Activated CD4-positive, CD25-positive, alpha-beta regulatory T cell treated with anti-CD3 and anti-CD28 coated beads, Interleukin-2, amount 50 U/mL, for 16 hours (primary cell): ENCODE results near the gene RNLS.
"Not testable (repeated sequence)": the region's sequence is repeated elsewhere in the genome, so short reads cannot be mapped to it uniquely, and the experiment has no call there.

ENCODE experiments used
- DNase-seq: peaks from one replicate; pipeline ENCODE4 v3.0.0-alpha.2; 2020; ENCODE audit warnings: low read depth, low spot score

Gene RNLS

DNA sequence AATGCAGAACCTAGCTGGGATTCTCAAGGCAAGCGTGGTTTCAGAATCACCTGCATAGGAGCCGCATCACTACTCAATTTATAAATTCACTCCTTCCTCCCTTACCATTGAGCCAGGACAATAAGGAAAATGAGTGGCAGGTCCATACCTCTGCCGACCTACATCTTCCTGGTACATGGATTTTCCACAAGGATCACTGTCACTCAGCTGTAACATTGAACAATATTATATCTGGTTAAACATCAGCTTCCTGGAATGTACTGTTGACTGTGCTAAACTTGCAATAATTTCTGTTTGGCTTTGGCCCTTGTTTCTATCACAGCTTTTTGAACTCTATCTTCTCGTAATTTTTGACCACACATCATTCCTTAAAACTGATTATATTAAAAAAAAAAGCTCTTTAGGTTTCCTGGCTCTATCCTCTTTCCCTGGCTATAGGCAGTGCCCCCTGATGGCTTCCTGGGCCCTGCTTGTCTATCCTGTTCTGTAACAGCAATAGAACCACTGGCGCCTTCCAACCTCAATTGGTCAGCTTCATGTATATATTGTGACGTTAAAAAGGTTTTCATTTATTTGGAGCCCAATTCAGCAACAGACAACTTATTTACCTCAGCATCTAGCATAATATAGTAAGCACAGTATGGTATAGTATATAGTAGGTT, 59.2 kb downstream of the RNLS start:
- no peak for DNase-seq

DNA sequence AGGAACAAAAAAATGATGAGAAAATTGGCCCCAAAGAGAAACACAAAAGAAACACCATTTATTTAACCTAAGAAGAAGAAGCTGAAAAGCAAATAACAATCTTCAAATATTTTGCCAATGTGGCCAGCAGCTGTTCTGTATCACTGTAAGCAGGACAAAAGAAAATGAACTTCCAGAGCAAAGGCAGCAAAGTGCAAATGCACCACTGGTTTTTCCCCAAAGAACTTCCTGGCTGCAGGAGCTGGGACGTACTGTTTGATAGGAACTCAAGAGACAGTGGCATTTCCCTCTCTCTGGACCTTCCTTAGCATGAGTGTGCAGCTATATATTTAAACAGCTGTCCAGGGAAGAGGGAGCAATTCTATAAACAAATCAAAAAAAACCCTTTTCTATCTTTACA, 60.4 kb downstream of the RNLS start:
- no peak for DNase-seq

DNA sequence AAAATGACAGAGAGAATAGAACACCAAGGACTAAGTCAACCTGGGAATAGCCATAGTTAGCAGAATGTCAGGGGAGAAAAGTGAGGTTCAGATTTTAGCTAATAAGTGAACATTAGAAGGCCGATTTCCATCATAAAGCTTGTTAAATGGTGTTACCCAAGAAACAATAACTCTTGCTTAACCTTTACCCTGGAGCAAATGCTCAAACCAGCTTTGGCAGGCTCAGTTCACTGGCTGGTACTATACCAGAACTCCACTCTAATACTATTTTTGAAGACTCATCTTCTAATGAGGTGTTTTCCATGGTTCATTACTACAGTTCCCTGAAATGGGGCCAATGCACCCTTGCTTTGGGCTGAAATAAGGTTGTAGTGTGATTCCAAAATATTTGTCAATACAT, 61.3 kb downstream of the RNLS start:
- DNase-seq: no peak

DNA sequence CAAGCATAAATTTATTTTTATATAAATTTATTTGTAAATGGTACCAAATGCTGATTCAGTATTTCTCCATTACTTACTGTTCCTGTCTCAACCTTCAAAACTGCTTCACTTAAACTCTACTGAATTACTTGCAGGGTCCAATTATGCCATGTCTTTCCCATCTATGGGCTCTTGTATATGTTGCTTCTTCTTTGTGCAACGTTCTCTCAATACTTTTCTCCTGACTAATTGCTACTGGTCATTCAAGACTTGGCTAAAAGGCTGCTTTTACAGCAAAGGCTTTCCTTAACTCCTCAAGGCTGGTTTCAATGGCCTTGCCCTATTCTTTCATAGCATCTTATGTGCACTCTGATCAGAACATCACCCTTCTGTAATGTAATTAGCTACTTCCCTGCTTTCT, 67.9 kb downstream of the RNLS start:
- no peak for DNase-seq

DNA sequence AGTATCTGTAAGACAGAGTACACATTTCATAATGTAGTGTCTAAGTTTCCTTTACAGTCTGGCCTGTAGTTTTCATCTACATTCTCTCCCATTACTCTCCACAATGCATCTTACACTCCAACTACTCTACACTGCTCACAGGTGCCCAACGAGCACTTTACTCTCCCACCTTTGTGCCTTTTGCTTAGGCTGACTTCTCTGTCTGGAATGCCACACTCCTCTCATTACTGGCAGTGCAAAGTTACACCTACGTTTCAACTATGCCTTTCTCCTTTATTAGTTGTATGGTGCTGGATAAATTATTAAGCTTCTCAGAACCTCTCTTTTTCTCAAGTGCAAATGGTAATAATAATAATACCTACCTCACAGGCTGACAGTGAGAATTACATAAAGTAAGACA, 70.5 kb downstream of the RNLS start:
- no peak for DNase-seq

DNA sequence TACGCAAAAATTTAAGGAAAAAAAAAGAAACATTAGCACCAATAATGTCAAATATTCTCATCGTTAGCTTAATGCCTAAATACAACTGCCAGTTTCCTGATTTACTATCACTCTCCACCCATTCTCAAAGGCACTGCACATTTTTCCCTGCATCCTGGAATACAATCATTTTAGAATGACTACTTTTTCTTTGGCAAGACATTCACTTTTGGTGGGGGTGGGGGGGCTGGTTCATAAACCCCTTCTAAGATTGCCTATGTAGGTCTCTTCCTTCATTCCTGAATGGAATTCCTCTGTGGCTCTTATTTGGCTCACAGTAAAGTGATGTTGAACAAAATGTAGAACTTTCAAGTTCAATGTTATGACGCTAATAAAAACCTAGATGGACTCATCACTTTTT, 74.3 kb downstream of the RNLS start:
- no peak for DNase-seq

DNA sequence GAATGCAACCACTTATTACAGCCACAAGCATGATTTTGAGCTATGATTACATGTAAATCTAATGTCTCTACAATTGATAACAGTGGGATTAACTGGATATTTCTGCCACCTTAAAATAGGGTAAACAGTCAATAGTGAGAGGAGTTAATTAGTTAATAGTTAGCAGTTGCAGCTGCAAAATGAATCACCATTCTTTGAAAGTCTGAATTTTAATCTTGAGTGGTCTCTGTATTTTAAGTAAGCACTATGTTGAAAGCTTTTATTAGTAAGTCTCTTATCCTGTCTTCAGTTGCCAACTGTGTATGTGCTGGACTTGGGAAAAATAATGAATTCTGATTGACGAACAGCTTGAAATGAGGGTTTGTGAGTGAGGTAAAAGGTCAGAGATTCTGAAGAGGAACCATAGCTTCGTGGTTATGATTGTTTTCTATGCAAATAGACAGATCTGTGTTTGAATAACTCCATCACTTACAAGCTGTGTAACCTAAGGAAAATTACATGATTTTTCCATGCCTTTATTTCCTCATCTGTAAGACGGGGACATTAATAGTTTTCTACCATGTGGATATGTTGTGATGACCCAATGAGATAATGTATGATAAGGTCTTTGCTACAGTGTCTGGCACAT, 75.2 kb downstream of the RNLS start:
- DNase-seq: no peak

DNA sequence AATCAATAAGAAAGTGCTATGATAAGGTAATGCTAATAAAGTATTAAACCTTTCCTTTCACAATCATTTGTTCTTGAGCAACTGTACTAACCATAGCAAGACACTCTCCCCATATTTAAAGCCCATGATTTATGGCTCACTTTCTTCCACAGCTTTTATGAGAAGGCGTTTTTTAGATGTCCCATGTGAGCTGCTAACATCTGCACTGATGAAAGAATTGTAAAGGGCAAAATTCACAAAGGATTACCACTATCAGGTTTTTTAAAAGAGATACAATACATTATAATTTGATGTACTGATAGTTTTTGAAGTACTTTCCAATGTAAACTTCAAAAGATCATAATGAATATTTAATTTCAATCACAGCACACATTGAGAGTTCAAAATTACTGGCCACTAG, 75.7 kb downstream of the RNLS start:
- DNase-seq: no peak

DNA sequence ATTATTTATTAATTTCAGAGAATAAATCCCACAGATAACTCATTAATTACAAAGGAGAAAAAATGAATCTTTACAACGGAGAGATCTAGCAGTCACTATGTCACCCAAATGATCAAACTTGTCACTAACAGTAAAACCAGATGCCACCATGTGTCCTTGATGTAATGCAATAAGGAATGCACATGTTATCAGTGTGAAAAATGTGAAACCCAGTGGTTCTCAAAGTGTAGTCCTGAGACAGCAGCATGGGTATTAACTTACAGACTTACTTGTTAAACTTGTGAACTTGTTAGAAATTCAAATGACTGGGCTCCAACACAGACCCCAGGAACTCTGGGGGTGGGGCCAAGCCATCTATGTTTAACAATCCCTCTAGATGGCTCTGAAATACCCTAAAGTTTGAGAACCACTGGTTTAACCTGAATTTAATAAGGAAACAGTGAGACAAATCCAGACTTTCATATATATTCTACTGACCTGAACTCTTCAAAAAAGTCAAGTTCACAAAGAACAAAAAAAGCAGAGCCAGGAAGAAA, 77.4 kb downstream of the RNLS start:
- DNase-seq: no peak

DNA sequence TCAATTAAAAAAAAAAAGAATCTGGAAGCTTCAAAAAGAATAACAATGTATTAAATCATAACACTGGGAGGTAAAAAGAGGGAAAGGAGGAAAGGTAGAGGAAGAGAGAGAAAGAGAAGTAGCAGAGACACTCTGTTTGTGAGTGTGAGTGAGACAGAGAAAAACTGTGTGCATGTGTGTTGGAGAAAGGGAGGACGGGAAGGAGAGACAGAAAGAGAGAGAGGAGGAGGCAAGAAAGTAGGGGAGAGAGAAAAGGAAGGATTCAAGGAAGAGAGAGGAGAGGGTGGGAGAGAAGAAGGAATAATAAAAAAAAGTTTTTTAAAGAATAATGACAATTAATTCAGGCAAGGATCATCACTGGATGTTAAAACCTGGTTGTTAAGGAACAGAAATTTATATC, 77.9 kb downstream of the RNLS start:
- no peak for DNase-seq

DNA sequence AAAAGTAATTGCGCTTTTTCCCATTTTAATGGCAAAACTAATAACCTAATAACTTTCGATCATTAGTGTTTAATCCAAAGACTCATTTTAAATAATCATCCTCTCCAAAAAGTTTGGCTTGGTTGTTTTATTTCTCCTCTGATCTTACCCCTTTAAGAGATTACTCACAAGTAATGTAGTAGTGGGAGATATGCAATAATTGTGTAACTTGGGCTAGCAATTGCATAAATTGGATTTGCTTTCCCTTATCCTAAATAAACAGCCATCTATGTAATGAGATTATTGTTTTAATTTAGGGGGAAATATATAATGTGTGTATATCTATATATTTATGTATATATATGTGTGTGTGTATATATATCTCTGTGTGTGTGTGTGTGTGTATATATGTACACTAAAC, 82.5 kb downstream of the RNLS start:
- no peak for DNase-seq

DNA sequence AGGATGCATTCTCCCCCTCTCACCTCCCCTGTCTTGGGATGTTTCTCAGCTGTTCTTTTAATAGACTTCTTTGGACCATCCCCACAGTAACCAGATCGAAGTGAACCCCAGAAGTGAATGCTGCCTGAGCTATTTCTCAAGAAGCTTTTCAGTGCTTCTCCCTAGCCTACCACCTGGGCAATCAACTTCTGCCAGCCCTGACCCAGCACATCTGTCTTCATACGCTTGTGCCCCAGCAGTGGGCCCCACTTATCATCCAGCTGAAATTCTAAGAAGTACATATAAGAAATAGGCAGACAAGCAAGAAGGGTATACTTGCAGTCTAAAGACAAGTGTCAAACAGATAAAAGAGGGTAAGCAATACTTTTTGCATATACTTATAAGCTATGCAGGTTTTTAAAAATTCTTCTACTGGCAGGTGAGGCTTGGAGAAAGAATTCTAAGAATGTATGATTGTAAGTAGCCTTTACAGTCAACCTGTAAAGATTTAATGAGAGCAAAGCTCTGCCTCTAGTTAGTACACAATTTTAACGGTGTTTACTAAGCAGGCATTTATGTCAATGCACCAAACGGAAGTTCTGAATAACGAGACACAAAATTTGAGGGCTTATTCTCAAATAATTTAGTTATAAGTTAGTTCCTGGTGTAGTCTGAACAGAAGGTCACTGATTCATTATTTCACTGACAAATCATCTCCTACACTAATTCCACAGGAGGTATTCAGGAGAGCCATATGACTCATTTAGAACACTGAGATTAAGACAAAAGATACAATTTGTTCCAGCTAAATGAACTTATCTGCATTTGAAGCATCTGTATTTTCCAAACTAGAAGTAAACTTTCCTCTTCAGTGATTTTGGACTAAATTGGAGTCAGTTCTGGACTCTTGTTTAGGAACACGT, 83.3 kb downstream of the RNLS start:
- DNase-seq: no peak

DNA sequence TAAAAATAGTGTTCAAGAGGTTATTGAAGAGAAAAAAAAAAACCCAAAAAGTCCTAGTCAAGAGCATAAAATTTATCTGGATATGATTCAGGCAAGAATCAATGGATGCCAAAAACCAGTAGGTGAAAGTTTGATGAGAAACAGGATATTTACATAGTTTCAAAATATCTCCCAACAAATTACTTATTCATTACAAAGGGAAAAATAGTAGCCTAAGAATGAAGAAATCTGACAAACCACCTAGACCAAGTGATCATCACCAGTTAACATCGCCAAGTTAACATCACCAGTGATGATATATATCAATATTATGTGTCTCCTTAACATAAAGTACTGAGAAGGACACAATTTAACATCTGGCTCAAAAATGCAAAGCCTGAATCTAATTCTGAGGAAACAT, 85.2 kb downstream of the RNLS start:
- DNase-seq: no peak

DNA sequence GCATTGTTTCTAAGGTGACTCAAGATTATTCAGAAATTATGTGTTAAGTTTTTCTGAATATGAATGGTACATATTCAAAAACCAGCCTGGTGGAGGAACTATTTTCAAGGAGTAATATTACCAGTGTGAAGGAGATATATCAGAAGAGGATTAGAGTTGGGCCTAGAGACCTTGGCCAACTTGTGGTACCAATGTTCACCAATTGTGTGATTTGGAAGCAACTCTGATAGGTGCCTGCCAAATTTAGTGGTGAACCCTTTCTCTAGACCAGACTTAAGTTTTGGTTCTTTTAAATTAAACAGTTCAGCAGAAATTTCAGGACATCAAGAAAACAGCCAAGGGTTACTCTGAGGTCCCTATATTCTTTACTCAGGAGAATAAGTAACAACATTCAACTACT, 88.6 kb downstream of the RNLS start:
- DNase-seq: no peak

DNA sequence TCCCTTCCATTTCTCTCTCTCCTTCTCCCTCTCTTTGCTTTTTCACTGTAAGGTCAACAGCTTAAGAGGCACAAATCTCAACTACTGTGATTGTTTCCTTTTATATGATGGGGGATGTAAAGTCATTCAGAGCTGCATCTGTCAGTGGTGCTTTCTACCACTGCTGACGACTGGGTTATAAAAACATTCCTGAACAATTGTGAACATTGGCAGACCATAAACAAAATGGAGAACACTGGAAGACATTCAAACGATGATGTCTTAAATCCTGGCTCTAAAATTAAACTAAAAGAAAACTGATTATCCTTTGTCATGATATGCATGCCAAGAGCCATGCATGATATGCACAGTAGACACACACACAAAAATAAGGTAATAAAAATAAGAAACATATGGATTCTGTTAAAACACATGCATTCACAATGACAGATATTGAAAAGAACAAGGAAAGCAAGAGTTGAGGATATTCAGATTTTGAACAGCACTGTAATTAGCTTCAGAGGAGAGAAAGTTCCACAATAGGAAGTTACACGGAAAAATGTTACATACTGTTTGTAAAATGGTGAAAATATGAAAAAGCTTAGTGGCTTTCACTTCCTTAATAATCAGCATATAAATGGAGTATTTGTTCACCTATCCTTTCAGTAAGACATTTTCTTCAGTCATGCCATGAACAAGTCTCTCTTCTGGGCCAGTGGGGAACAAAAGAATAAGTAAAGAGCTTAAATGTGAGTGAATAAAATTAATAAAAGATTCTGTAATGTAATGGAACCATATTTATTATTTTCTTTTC, 89.2 kb downstream of the RNLS start:
- DNase-seq: no peak

DNA sequence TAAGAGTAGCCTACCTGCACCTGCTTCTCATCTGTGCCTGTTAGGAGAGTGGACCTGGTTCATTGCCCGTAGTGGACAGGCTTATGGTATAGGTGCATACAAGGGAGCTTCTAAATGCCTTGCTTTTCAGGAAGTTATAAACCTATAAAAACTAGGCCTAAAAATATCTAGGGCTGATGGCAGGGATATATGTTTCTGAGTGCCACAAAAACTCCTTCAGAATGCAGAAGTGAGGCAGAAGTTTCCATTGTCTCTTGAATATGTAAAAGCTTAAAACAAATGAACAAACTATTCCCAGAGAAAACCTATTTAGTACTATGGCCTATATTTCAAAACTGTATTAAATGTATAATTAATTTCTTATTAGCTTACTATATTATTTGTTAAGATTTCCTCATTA, 91.8 kb downstream of the RNLS start:
- no peak for DNase-seq

DNA sequence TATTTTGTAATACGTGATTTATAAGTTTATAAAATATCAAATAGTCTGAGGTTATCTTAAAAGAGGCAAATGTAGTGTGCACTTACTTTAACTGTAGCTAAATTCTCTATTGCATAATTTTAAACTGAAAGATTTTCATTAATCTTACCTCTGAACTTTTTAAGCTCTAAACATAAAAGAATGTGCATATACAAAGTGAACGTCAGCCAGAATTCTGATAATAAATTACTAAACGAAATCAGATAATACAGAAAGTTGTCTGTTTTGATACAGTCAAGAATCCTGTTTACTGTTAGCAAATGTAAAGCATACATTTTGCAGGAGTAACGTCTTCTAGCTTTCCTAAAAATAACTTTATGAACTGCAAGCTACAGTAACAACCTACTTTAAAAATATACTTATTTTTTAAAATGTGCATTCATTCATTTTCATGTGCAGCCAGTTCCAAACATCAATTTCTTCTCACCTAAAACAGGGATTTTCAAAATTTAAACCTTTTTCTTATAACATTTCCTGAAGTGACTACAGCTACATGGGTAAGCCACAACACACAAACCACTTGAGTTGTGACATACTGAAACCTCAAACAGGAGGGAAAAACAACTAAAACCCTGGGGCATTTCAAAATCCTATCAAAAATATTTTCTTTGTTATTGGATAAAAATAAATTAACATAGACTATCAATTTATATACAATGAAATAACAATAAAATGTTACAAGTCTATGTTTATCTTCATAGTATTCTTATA, 92.7 kb downstream of the RNLS start:
- no peak for DNase-seq

DNA sequence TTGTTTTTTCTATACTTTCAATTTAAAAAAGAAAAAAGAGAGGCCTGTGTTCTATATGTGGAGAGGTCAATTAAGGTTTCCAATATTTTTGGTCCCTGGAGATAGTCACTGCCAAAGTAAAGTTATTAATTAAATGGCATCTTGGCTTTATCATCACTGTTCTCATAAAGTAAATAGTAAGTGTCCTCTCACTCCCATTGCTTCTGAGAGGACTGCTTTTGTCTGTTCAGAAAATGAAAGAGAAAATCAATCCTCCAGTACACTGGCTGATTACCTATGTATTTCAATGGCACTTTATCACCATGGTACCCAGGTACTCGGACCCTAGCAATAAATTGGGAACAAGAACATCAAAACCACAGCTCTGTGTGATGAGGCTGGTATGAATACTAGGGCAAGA, 94.0 kb downstream of the RNLS start:
- DNase-seq: no peak

DNA sequence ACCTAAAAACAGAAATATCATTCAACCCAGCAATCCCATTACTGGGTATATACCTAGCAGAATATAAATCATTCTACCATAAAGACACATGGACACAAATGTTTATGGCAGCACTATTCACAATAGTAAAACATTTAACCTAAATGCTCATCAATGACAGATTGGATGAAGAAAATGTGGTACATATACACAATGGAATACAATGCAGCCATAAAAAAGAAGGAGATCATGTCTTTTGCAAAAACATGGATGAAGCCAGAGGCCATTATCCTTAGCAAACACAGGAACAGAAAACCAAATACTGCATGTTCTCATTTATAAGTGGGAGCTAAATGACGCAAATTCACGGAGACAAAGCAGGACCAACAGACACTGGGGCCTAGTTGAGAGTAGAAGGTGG, 96.3 kb downstream of the RNLS start:
- DNase-seq: not testable (repeated sequence)

DNA sequence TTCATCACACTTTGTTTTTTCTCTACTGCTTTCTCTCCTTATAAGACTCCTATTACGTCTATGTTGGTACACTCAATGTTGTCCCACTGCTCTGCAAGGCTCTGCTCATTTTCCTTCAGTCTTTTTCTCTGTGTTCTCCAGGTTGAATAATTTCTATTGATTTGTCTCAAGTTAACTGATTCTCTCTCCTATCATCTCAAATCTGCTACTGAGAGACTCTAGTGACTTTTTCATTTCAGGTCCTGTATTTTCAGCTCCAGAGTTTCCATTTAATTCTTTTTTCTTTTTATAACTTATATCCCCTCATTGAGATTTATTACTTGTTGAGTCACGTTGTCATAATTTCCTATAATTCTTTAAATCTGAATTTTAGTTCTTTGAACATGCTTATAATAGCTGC, 100.9 kb downstream of the RNLS start:
- no peak for DNase-seq

DNA sequence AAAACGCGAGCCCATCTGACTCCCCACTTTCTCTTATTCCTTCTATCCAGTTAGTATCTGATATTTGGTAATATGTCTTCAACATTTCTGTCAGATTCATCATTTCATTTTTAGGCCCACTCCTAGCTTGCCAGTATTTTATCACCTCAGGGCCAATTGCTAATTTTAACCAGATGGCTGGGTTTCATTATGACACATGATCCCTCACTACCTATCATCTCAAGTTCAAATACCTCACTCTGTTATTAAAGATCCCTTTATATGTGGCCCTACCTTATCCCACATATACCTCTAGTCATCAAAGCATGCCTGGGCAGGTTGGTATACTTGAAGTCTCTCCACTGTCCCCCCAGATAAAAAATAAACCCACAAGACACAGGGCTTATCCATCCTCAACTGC, 104.9 kb downstream of the RNLS start:
- DNase-seq: no peak
